Rectal smooth muscle tissue (tissue), 1 donor: ENCODE results near the gene PTAFR.
"Not testable (repeated sequence)": the region's sequence is repeated elsewhere in the genome, so short reads cannot be mapped to it uniquely, and the experiment has no call there.

Experiments used
- H3K27ac ChIP-seq: one replicate; pipeline ENCODE4 v1.7.0; 2013; ENCODE audit warnings: low read depth, low read length, inconsistent platforms
- H3K27me3 ChIP-seq: one replicate; pipeline ENCODE4 v1.7.0; 2013; ENCODE audit warnings: low read length; ENCODE audit not compliant: control insufficient read depth, insufficient read depth
- H3K36me3 ChIP-seq: one replicate; pipeline ENCODE4 v1.7.0; 2013; ENCODE audit warnings: low read length; ENCODE audit not compliant: control insufficient read depth, insufficient read depth
- H3K4me1 ChIP-seq: one replicate; pipeline ENCODE4 v1.7.0; 2013; ENCODE audit warnings: low read length; ENCODE audit not compliant: control insufficient read depth, insufficient read depth
- H3K4me3 ChIP-seq: one replicate; pipeline ENCODE4 v1.7.0; 2013; ENCODE audit warnings: low read length
- H3K9ac ChIP-seq: one replicate; pipeline ENCODE4 v1.7.0; 2013; ENCODE audit warnings: low read length

Gene PTAFR

GRCh38 chr1:28150125-28150780, 26.2 kb downstream of the PTAFR start:
- Histone ChIP-seq H3K27me3 (no peaks in the 10 kb centered on the region), H3K9ac (no peak overlapping the region), H3K4me1 (no peaks in the 10 kb centered on the region), H3K36me3 (no peaks in the 10 kb centered on the region), H3K4me3 (no peak overlapping the region), H3K27ac (no peak overlapping the region)

- no peak overlapping the region for H3K4me3 ChIP-seq
- no peaks in the 10 kb centered on the region for H3K36me3 ChIP-seq
- no peaks in the 10 kb centered on the region for H3K27me3 ChIP-seq
- no peaks in the 10 kb centered on the region for H3K4me1 ChIP-seq
- no peak overlapping the region for H3K27ac ChIP-seq
- H3K9ac ChIP-seq, result no peak overlapping the region
Observed at GRCh38 chr1:28148880-28149195, 27.7 kb downstream of the PTAFR start.

- Histone ChIP-seq H3K4me1 (no peaks in the 10 kb centered on the region), H3K9ac (no peak overlapping the region), H3K36me3 (no peaks in the 10 kb centered on the region), H3K4me3 (no peak overlapping the region), H3K27me3 (no peaks in the 10 kb centered on the region), H3K27ac (no peak overlapping the region)
Observed at GRCh38 chr1:28147264-28148094, 29.0 kb downstream of the PTAFR start.

- H3K4me3 ChIP-seq, result no peak overlapping the region
- no peak overlapping the region for H3K27ac ChIP-seq
- no peaks in the 10 kb centered on the region for H3K4me1 ChIP-seq
- H3K27me3 ChIP-seq, result no peaks in the 10 kb centered on the region
- H3K9ac ChIP-seq, result no peak overlapping the region
- no peaks in the 10 kb centered on the region for H3K36me3 ChIP-seq
Observed at GRCh38 chr1:28145728-28146127, 30.8 kb downstream of the PTAFR start.

- H3K4me3 ChIP-seq, result no peak overlapping the region
- H3K27ac ChIP-seq, result no peak overlapping the region
- no peaks in the 10 kb centered on the region for H3K4me1 ChIP-seq
- no peak overlapping the region for H3K9ac ChIP-seq
- H3K27me3 ChIP-seq, result no peaks in the 10 kb centered on the region
- no peaks in the 10 kb centered on the region for H3K36me3 ChIP-seq
Observed at GRCh38 chr1:28144203-28145135, 32.0 kb downstream of the PTAFR start.

- no peak overlapping the region for H3K9ac ChIP-seq
- no peak overlapping the region for H3K27ac ChIP-seq
- no peaks in the 10 kb centered on the region for H3K36me3 ChIP-seq
- H3K4me3 ChIP-seq, result no peak overlapping the region
- no peaks in the 10 kb centered on the region for H3K4me1 ChIP-seq
- H3K27me3 ChIP-seq, result no peaks in the 10 kb centered on the region
Observed at GRCh38 chr1:28143496-28144202, 32.8 kb downstream of the PTAFR start.

- Histone ChIP-seq H3K9ac (no peak overlapping the region), H3K36me3 (no peaks in the 10 kb centered on the region), H3K27me3 (no peaks in the 10 kb centered on the region), H3K27ac (no peak overlapping the region), H3K4me1 (no peaks in the 10 kb centered on the region), H3K4me3 (no peak overlapping the region)
Observed at GRCh38 chr1:28141685-28142084, 34.8 kb downstream of the PTAFR start.

GRCh38 chr1:28139866-28140265, 36.6 kb downstream of the PTAFR start:
- not testable (repeated sequence) for H3K9ac ChIP-seq, H3K36me3 ChIP-seq, H3K4me1 ChIP-seq, H3K27ac ChIP-seq, H3K4me3 ChIP-seq, H3K27me3 ChIP-seq

- Histone ChIP-seq H3K36me3 (no peaks in the 10 kb centered on the region), H3K27me3 (no peaks in the 10 kb centered on the region), H3K9ac (no peak overlapping the region), H3K4me1 (no peaks in the 10 kb centered on the region), H3K4me3 (no peak overlapping the region), H3K27ac (no peak overlapping the region)
Observed at GRCh38 chr1:28139025-28139712, 37.3 kb downstream of the PTAFR start.

GRCh38 chr1:28136922-28137613, 39.4 kb downstream of the PTAFR start:
- Histone ChIP-seq H3K4me1 (no peaks in the 10 kb centered on the region), H3K27ac (no peak overlapping the region), H3K4me3 (no peak overlapping the region), H3K27me3 (no peaks in the 10 kb centered on the region), H3K36me3 (no peaks in the 10 kb centered on the region), H3K9ac (no peak overlapping the region)

GRCh38 chr1:28136169-28136921, 40.1 kb downstream of the PTAFR start:
- Histone ChIP-seq H3K27me3 (no peaks in the 10 kb centered on the region), H3K36me3 (no peaks in the 10 kb centered on the region), H3K4me1 (no peaks in the 10 kb centered on the region), H3K4me3 (no peak overlapping the region), H3K27ac (no peak overlapping the region), H3K9ac (no peak overlapping the region)
